ENCODE measurements around the gene DAAM1.

The DAAM1 gene

GRCh38 chr14:59302313-59302712 is 113.8 kb downstream of the DAAM1 start:
- no peak overlapping the region for H3K4me2 ChIP-seq (ENCODE audit: low read depth, low read length, poor library complexity, severe bottlenecking)
- H3K9me2 ChIP-seq (replicated peaks; ENCODE audit: low read depth, low read length): no peaks in the 10 kb centered on the region
- H3K9ac ChIP-seq (ENCODE audit: low read depth, low read length, poor library complexity, severe bottlenecking): no peak overlapping the region
- H3K27me3 ChIP-seq (ENCODE audit: insufficient read depth, low read length, poor library complexity, severe bottlenecking): no peaks in the 10 kb centered on the region
- H3K9me3 ChIP-seq (ENCODE audit: insufficient read depth, low read depth, low read length): no peaks in the 10 kb centered on the region
- TF ChIP-seq EZH2phosphoT487 (IDR thresholded peaks at IDR 0.05; ENCODE audit: borderline replicate concordance): no peak
- no peak for TF ChIP-seq CTCF (conservative IDR thresholded peaks at IDR 0.05; ENCODE audit: low read length)
- no peaks in the 10 kb centered on the region for H4K20me1 ChIP-seq (ENCODE audit: insufficient read depth, low read length, poor library complexity, severe bottlenecking)
- H3K4me1 ChIP-seq (ENCODE audit: insufficient read depth, low read length, poor library complexity, severe bottlenecking): peaks cover 38% of the 10 kb centered on the region
- no peaks in the 10 kb centered on the region for H3K79me2 ChIP-seq (ENCODE audit: insufficient read depth, low read length)
- H3F3A ChIP-seq (ENCODE audit: low read depth): no peaks in the 10 kb centered on the region
- H2AFZ ChIP-seq (ENCODE audit: low read length): no peak overlapping the region
- H3K36me3 ChIP-seq (ENCODE audit: insufficient read depth, low read length): no peaks in the 10 kb centered on the region
- no peak overlapping the region for H3K4me3 ChIP-seq (ENCODE audit: low read length, poor library complexity, severe bottlenecking)

DNA sequence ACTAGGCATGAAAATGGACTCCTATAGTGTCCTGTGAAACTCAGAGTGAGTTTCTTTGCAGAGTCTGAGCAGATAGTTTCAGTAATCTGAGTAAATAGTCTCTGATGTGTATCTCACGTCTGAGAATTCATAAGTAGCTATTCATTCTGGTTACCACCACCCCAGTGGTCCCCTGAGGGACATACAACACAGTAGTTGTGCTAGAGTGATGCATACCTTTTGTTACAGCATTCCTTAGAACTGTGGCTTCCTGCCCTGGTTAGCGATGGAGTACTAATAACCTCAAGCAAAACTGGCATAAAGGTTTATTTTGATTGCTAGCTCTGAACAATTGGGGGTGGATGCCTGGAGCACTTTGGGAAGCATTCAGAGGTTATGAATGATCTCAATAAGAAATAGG is 114.7 kb downstream of the DAAM1 start:
- H2AFZ ChIP-seq (ENCODE audit: low read length): no peak overlapping the region
- no peaks in the 10 kb centered on the region for H3K79me2 ChIP-seq (ENCODE audit: insufficient read depth, low read length)
- H3K9ac ChIP-seq (ENCODE audit: low read depth, low read length, poor library complexity, severe bottlenecking): no peak overlapping the region
- TF ChIP-seq EZH2phosphoT487 (IDR thresholded peaks at IDR 0.05; ENCODE audit: borderline replicate concordance) (no peak), CTCF (conservative IDR thresholded peaks at IDR 0.05; ENCODE audit: low read length) (no peak)
- H3K36me3 ChIP-seq (ENCODE audit: insufficient read depth, low read length): no peaks in the 10 kb centered on the region
- H3K9me2 ChIP-seq (replicated peaks; ENCODE audit: low read depth, low read length): no peaks in the 10 kb centered on the region
- H3F3A ChIP-seq (ENCODE audit: low read depth): no peaks in the 10 kb centered on the region
- H3K27me3 ChIP-seq (ENCODE audit: insufficient read depth, low read length, poor library complexity, severe bottlenecking): no peaks in the 10 kb centered on the region
- peaks cover 29% of the 10 kb centered on the region for H3K4me1 ChIP-seq (ENCODE audit: insufficient read depth, low read length, poor library complexity, severe bottlenecking)
- no peaks in the 10 kb centered on the region for H3K9me3 ChIP-seq (ENCODE audit: insufficient read depth, low read depth, low read length)
- no peak overlapping the region for H3K4me3 ChIP-seq (ENCODE audit: low read length, poor library complexity, severe bottlenecking)
- H4K20me1 ChIP-seq (ENCODE audit: insufficient read depth, low read length, poor library complexity, severe bottlenecking): no peaks in the 10 kb centered on the region
- H3K4me2 ChIP-seq (ENCODE audit: low read depth, low read length, poor library complexity, severe bottlenecking): no peak overlapping the region

DNA sequence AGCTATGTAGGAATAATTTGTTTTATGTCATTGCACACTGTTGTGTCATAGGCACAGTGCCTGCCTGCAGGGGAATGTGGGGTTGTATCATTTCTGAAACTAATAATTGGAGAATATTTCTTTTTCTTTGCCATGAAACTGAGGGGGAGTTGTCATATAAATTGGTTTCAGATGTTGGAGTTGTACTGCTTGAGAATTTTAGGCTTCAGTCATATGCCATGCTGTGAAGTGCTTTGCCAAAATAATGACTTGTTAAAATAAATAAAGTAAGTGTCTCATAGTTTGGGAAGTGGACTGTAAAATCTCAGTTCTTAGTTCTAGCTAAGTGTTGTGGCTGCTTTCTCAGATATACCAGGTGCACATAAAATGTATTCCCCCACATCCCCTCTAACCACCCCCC is 116.8 kb downstream of the DAAM1 start:
- TF ChIP-seq EZH2phosphoT487 (IDR thresholded peaks at IDR 0.05; ENCODE audit: borderline replicate concordance) (no peak), CTCF (conservative IDR thresholded peaks at IDR 0.05; ENCODE audit: low read length) (no peak)
- no peaks in the 10 kb centered on the region for H3K9me2 ChIP-seq (replicated peaks; ENCODE audit: low read depth, low read length)
- H3K9ac ChIP-seq (ENCODE audit: low read depth, low read length, poor library complexity, severe bottlenecking): no peak overlapping the region
- no peak overlapping the region for H3K4me3 ChIP-seq (ENCODE audit: low read length, poor library complexity, severe bottlenecking)
- no peak overlapping the region for H3K4me2 ChIP-seq (ENCODE audit: low read depth, low read length, poor library complexity, severe bottlenecking)
- H3F3A ChIP-seq (ENCODE audit: low read depth): no peaks in the 10 kb centered on the region
- H3K36me3 ChIP-seq (ENCODE audit: insufficient read depth, low read length): no peaks in the 10 kb centered on the region
- H3K27me3 ChIP-seq (ENCODE audit: insufficient read depth, low read length, poor library complexity, severe bottlenecking): no peaks in the 10 kb centered on the region
- H4K20me1 ChIP-seq (ENCODE audit: insufficient read depth, low read length, poor library complexity, severe bottlenecking): no peaks in the 10 kb centered on the region
- no peak overlapping the region for H2AFZ ChIP-seq (ENCODE audit: low read length)
- H3K9me3 ChIP-seq (ENCODE audit: insufficient read depth, low read depth, low read length): no peaks in the 10 kb centered on the region
- no peaks in the 10 kb centered on the region for H3K79me2 ChIP-seq (ENCODE audit: insufficient read depth, low read length)
- H3K4me1 ChIP-seq (ENCODE audit: insufficient read depth, low read length, poor library complexity, severe bottlenecking): peaks cover 18% of the 10 kb centered on the region
